ENCODE results near the gene ZNF189. TPM values are rescaled to one million over a fixed set of nuclear protein-coding genes. Genes with fewer than 3 reads are reported as not detected.

Gene ZNF189
- total and polyA plus RNA-seq, 2 of the 4 experiments (the other 2 are of a cell fraction): 5.9 to 19.9 TPM

DNA sequence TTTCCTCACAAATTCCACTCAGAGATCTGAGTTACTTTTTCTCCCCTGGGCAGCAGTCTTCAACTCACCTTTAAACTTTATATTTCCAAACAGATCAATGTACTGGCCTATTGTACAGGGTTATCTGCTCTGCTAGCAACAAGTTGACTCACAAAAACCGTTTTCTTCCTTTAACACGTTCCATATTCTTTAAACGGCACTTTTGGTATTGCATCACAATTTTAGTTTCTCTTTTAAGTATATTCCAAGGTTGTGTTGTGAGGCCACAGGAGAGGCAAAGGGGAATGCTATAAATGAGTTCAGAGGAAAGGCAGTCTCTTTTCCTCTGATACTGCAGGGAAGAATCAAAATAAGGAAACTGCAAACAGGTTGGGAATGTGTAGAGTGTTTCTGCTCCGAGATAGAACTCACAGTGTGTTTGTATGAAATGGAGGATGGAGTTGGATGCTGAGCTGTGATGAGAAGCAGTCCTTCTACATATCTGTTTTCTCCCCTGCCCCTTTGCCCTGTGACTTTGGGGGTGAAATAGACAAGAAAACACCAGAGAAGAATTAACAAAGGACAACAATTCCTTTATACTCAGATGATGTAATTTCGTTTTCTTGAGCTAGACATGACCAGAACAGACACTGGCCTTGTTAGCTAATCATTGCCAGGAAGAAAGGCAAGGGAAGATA, 46.8 kb downstream of the ZNF189 start:
- Histone ChIP-seq H2BK15ac (ENCODE audit: low read depth, low read length) (no peak overlapping the region), H2AFZ (replicated peaks; ENCODE audit: low read length, poor library complexity) (no peak overlapping the region), H4K8ac (ENCODE audit: low read depth in 2 of 2, low read length in 2 of 2) (no peak overlapping the region), H3K9me1 (ENCODE audit: insufficient read depth, low read length) (no peaks in the 10 kb centered on the region), H3K4me2 (ENCODE audit: low read depth, low read length) (peak overlapping the region; percentile 56; the same call in 1 of the 2 replicates), H3K56ac (ENCODE audit: extremely low read depth, insufficient read depth, low read length) (no peak overlapping the region), H3K4ac (ENCODE audit: low read depth, low read length) (no peak overlapping the region), H3K4me1 (ENCODE audit: control insufficient read depth, insufficient read depth, low read length) (no peaks in the 10 kb centered on the region), H2BK5ac (ENCODE audit: low read depth, low read length, poor library complexity, severe bottlenecking) (no peak overlapping the region), H3K36me3 (ENCODE audit: control insufficient read depth, insufficient read depth, low read length) (no peaks in the 10 kb centered on the region), H3K9ac (ENCODE audit: low read depth, low read length) (no peak overlapping the region; the same call in 1 of the 2 replicates), H4K20me1 (ENCODE audit: insufficient read depth, low read length) (no peaks in the 10 kb centered on the region), H3K9me3 (ENCODE audit: control insufficient read depth, insufficient read depth, low read length) (no peaks in the 10 kb centered on the region), H4K91ac (ENCODE audit: insufficient read depth, low read depth, low read length) (no peak overlapping the region), H3K27ac (ENCODE audit: insufficient read depth, low read length) (no peak overlapping the region), H2BK20ac (ENCODE audit: low read depth, low read length) (no peak overlapping the region), H3K79me1 (ENCODE audit: low read depth in 1 of 2, low read length in 2 of 2) (no peaks in the 10 kb centered on the region), H3K23ac (ENCODE audit: low read depth, low read length) (no peak overlapping the region), H3K18ac (ENCODE audit: low read depth, low read length) (no peak overlapping the region), H3K14ac (replicated peaks; ENCODE audit: low read depth, low read length) (no peak overlapping the region), H3K27me3 (ENCODE audit: control insufficient read depth, insufficient read depth, low read length) (peaks cover 4% of the 10 kb centered on the region), H2BK120ac (ENCODE audit: low read depth, low read length) (no peak overlapping the region), H3K4me3 (ENCODE audit: insufficient read depth, low read depth, low read length) (no peak overlapping the region; the same call in 1 of the 2 replicates), H2AK9ac (replicated peaks; ENCODE audit: low read depth, low read length, poor library complexity) (no peak overlapping the region), H2AK5ac (ENCODE audit: low read depth, low read length) (no peak overlapping the region), H4K5ac (ENCODE audit: low read depth, low read length) (no peak overlapping the region)
- WGBS, 2 experiments (ENCODE audit: extremely low coverage in 2 of 2, insufficient read length in 1 of 2): no CpG with 5 or more reads among the region's 5 CpGs
- peak; percentile 25 for DNase-seq
- intact Hi-C loops (cut with micrococcal nuclease): loop anchor here (5.0 kb wide), 1 partner anchor 733 kb away; no protein-coding TSS in a partner anchor
- ChIA-PET CTCF (interaction anchor here (1.0 to 1.2 kb wide), 2 partner anchors 14 to 127 kb away, joined by 3 read pairs; no protein-coding TSS in a partner anchor), POLR2A (ENCODE audit: unreplicated experiment) (no interaction called here)
- peak; percentile 16; the same call in 1 of the 2 replicates for ATAC-seq (ENCODE audit: low read depth)
- no TSS peak for BruUV-seq (replicated peaks)
- TF ChIP-seq, protein P1, sequence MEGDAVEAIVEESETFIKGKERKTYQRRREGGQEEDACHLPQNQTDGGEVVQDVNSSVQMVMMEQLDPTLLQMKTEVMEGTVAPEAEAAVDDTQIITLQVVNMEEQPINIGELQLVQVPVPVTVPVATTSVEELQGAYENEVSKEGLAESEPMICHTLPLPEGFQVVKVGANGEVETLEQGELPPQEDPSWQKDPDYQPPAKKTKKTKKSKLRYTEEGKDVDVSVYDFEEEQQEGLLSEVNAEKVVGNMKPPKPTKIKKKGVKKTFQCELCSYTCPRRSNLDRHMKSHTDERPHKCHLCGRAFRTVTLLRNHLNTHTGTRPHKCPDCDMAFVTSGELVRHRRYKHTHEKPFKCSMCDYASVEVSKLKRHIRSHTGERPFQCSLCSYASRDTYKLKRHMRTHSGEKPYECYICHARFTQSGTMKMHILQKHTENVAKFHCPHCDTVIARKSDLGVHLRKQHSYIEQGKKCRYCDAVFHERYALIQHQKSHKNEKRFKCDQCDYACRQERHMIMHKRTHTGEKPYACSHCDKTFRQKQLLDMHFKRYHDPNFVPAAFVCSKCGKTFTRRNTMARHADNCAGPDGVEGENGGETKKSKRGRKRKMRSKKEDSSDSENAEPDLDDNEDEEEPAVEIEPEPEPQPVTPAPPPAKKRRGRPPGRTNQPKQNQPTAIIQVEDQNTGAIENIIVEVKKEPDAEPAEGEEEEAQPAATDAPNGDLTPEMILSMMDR (conservative IDR thresholded peaks at IDR 0.05; ENCODE audit: low read depth, low read length): no peak
- peak; percentile 86 for TF ChIP-seq CEBPB (IDR thresholded peaks at IDR 0.05; ENCODE audit: low read depth, low read length)
- in situ Hi-C loops (cut with MboI; ENCODE audit: low sequenced_read_pairs): no loop called here
- dilution Hi-C loops (cut with HindIII; ENCODE audit: low sequenced_read_pairs, unreplicated experiment): no loop called here

Data from IMR-90 (cell line).